HuH-7 (cell line): ENCODE data around the gene FAM186B.
A peak's percentile ranks its signal among the peaks of the same experiment; 100 is the strongest.

Source experiments
- DNase-seq: peaks from one replicate; pipeline ENCODE4 v3.0.0; 2011; ENCODE audit warnings: low spot score

FAM186B gene

DNA sequence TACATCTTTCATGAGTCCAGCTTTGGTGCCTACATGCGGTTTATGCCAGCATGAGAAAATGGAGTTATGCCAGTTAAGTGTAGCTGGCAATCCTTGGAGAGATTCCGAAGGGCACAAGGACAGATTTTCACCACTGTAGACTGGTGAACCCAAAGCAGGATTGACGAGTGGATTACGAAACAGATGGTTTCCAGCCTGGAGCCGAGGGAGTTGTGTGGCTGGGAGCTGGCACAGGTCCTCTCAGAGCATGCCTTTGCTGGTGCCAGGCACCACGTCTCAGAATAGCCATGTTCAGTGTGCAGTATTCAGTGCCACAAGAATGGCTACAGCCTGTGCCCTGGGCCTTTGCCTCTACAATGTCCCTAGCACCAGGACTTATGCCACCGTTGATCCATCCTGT lies 53.4 kb downstream of the FAM186B start:
- DNase-seq = no peak

DNA sequence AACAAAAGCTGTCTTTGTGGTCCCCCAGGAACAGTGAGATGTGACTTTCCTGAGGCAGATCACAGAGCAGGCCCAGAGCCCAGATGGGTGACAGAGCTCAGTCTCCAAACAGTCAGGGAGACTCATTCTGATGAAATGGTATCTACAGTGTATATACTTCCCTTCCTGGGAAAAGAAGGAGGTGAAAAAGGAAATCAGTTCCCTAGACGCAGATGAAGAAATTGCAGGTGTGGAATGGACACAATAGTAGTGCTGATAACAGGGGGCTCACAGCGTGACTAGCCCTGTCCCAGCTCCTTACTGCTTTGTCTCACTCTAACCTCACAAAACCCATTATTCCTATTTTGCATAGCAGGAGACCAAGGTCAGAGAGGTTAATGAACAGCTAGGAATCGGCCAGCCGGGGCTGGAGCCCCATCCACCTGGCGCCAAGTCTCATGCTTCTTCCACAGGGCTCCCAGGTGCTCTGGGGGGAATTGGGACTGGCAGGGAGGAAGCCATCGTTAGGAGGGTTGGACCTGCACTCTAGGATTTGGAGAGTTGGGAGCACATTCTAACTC lies 54.7 kb downstream of the FAM186B start:
- no peak for DNase-seq

GRCh38 chr12:49549735-49550692 lies 55.4 kb downstream of the FAM186B start:
- DNase-seq = no peak

DNA sequence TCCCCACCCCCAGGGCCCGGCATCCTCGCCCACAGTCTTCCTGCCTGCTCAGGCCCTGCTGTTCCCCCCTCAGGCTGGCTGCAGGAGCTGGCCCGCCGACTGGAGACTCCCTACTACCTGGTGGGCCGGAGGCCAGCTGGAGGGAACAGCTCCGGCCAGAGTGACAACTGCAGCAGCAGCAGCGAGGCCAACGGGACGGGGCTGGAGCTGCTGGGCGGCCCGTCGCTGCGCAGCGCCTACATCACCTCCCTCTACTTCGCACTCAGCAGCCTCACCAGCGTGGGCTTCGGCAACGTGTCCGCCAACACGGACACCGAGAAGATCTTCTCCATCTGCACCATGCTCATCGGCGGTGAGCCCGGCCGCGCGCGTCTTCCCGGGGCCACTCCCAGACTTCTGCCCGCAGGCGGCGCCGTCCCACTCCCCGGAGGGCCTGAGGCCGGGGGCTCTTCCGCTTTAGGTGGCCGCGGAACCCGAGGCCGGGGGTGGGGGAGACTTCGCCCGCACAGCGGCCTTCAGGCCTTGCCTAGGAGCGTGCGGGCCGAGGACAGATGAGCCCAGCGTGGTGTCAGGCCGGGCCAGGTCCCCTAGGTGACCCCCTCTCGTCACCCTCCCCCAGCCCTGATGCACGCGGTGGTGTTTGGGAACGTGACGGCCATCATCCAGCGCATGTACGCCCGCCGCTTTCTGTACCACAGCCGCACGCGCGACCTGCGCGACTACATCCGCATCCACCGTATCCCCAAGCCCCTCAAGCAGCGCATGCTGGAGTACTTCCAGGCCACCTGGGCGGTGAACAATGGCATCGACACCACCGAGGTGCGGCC lies 56.4 kb downstream of the FAM186B start:
- DNase-seq = no peak

DNA sequence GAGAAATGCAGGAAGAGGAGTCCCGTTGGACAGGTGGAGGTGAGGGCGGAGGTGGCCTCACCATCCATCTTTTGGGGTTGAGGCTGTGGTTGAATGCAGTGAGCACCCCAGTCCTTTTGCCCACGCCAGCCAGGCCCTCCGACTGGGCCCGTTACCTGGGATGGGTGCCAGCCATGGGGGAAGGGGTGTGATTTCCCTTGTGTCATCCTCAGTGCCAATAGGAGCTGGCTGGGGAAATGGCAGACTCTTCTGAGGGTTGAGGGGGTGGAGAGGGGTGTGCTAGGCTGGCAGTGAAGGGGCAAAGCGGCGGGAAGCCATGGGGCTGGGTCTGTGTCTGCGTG lies 57.0 kb downstream of the FAM186B start:
- DNase-seq = no peak

DNA sequence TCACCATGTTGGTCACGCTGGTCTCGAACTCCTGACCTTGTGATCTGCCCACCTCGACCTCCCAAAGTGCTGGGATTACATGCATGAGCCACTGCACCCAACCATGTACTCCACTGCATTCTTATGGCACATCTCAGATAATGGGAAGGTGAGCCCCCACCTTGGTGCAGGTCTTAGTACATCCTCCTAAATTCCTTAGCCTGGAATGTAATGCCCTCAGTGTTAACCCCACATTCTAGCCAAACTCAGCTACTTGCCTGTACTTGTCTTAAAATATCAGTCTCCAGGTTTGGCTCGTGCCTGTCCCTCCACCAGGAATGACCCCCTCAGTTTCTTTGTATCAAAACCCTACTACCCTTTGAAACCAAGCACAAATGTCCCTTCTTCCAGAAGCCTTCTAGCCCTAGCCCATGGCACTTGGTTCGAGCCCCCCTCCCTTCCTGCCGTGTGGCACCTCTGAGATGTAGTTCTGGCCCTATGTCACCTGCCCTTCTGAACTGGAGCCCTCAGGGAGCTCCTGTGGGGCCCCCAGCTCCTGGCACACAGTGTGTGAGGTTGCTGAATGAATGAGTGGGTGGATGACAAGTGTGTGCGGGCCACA lies 58.2 kb downstream of the FAM186B start:
- no peak for DNase-seq

DNA sequence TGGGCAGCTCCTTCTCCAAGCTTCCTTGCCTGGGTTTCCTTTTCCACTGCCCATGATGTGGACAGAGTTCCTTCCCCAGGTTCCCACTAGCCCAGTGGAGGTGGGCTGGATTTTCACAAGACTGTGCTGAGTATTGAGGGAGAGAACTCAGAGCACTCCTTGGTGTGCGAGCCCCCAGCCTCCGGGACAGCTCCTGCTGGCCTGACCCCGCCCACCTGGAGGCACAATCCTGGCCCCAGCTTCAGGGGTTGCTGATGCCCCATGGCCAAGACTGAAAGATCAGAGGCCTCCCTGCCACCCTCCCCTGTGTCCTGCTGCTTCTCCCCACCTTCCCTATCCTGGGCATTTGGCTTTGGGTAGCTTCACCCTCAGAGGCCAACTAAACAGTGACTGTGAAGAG lies 59.0 kb downstream of the FAM186B start:
- no peak for DNase-seq

- no peak for DNase-seq
These were observed 59.6 kb downstream of the FAM186B start for GRCh38 chr12:49545815-49546214.

- no peak for DNase-seq
These were observed 61.3 kb downstream of the FAM186B start for GRCh38 chr12:49543914-49544815.

- DNase-seq = no peak
These were observed 62.1 kb downstream of the FAM186B start for GRCh38 chr12:49543221-49543913.

DNA sequence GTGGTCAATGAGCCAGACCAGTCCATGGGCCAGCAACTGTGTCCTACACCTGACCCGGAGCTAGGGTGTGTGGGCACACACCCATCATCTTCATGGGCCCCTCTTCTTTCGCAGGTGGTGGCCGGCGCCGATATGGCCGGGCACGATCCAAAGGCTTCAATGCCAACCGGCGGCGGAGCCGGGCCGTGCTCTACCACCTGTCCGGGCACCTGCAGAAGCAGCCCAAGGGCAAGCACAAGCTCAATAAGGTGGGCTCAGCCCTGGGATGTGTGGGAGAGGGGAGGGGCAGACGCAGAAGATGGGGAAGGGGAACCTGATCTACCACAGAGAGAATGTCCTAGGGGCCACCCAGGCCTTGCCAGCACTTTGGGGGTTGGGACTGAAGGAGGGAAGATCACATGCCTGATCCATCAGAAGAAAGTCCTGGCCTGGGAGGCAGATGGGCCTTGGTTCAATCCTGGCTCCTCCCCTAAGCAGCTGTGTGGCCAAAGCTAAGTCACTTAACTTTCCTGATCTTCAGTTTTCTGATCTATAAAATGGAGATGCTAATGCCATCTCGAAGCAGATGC lies 62.8 kb downstream of the FAM186B start:
- no peak for DNase-seq

- DNase-seq = no peak
These were observed 63.4 kb downstream of the FAM186B start for GRCh38 chr12:49541911-49542505.

GRCh38 chr12:49541140-49541861 lies 64.1 kb downstream of the FAM186B start:
- DNase-seq = no peak

DNA sequence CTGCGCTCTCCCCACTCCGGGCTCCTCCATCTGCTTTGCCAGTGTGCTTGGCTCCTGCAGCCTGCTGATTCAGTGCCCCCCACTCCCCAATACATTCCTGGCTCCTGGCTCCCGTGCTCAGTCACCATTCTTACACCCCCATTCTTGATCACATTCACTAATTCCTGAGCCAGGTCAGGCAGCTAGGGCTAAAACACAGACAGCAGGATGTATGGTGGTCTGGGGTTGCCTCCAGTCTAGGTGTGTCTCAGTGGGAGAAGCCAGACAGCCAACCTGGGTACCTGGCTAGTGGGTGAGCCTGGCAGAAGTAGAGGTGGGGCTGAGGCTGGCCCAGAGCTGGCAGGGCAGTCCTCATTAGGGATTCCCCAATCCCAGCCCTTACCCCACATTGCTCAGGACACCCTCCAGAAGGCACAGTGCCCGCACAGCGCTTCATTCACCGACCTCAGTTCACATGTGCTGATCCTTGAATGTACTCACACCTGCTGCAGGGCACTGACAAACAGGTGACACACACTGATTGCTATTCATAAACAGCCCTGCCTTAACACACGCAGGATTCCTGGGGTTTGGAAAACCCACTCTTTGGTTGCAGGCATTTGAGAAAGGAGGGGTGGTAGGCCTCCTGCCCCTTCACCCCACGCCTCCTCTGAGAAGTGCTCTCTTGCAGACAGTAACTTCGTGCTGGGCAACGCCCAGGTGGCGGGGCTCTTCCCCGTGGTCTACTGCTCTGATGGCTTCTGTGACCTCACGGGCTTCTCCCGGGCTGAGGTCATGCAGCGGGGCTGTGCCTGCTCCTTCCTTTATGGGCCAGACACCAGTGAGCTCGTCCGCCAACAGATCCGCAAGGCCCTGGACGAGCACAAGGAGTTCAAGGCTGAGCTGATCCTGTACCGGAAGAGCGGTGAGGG lies 65.0 kb downstream of the FAM186B start:
- DNase-seq = no peak

DNA sequence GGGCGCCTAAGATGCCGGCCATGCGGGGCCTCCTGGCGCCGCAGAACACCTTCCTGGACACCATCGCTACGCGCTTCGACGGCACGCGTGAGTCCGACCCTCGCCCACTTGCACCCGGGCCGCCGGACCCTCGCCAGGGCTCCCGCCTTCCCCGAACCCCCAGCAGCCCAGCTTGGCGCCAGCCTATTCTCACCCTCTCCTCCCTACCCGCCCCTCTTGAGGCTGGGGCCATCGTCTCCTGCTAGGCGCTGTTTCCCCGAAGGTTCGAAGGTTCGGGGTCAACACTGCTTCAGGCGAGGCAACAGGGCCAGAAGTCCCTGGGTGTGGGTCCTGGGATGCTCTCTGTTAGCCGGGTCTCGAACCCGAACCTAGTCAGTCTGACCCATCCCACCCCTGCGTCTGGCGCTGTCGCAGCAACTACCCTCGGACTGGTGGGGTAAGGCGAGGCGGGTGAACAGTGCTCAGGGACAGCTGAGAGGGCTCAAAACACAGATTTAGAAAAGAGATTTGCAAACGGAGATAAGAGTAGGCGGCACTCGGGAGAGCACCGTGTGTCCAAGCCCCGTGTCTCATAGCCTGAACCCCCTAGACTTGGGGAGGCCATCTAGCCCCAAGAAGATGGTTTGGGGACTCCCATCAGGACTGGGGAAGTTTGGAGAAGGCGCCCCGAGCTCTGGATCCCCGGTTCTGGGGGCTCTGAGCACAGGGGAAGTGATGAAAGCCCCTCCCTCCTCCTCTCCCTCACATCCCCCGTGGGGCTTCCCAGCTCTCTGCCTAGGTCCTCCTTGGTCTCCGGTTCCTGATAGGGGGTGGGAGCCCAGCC lies 65.8 kb downstream of the FAM186B start:
- DNase-seq = no peak

DNA sequence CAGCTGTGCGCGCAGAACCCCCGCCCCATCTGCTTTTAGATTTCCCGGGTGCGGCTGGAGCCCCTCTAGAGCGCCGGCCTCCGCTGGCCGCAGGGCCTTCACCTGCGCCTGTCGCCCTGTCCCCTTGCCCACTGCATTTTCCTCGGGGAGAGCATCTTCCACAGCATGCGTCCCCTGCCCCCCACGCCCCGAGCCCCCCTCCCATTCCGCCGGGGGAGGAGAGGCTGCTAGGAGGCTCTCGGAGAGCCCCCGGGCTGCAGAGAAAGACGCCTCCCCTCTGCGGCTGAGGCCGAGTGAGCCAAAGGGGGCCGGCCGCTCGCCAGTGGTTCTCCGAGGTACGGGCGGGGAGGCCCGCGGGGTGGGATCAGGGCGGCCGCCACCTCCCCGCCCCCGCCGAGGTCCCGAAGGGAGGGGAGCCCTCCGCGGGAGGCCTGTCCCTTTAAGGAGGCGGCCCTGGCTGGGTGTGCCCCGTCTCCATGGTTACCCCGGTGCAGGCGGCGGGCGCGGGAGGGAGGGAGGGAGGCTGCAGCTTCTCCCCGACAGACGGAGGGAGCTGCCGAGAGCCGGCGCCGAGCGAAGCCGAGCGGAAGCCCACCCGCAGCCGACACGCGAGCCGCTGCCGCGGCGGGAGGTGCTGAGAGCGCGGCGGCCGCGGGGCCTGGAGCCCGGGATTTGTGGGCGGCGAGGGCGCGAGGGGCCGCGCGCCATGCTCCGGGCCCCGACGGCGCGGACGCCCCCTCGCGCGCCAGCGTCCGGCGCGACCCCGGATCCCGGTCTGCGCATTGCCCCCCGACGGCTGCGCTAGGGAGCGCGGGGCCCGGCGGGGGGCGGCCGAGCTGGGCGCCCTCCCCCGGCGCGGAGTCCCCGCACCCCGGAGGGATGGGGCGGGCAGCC lies 66.7 kb downstream of the FAM186B start, which contains the start of gene KCNH3:
Gene KCNH3, plus strand, starts transcription at position 521 of the 894 bp plus-strand sequence. CDS start 387 bp downstream, outside the sequence.
- DNase-seq = peak; percentile 92
